Muscle layer of colon (tissue), 2 donors: ENCODE data around the gene CDHR3.

Experiments used
- H3K27ac ChIP-seq: one replicate; pipeline ENCODE4 v1.7.0; 2013; ENCODE audit warnings: low read depth, mild to moderate bottlenecking, low read length, moderate library complexity
- H3K27me3 ChIP-seq, 2 donors: one replicate each; pipeline ENCODE4 v1.7.0; 2013; ENCODE audit warnings: low read length in 2 of 2, mild to moderate bottlenecking in 2 of 2; ENCODE audit not compliant: insufficient read depth in 2 of 2, control insufficient read depth in 1 of 2
- H3K36me3 ChIP-seq: one replicate; pipeline ENCODE4 v1.7.0; 2013; ENCODE audit warnings: mild to moderate bottlenecking, low read length; ENCODE audit not compliant: insufficient read depth
- H3K4me1 ChIP-seq: one replicate; pipeline ENCODE4 v1.7.0; 2013; ENCODE audit warnings: mild to moderate bottlenecking, low read length; ENCODE audit not compliant: insufficient read depth
- H3K4me3 ChIP-seq, 2 donors: one replicate each; pipeline ENCODE4 v1.7.0; 2013; ENCODE audit warnings: low read length in 2 of 2, low read depth in 1 of 2, mild to moderate bottlenecking in 1 of 2, moderate library complexity in 1 of 2
- H3K9ac ChIP-seq: one replicate; pipeline ENCODE4 v1.7.0; 2013; ENCODE audit warnings: low read length
- H3K9me3 ChIP-seq: one replicate; pipeline ENCODE4 v1.7.0; 2013; ENCODE audit warnings: mild to moderate bottlenecking, low read length
- donor health status: abdominal sarcoma.
- donor health status: Adenocarcinoma of cecum.

CDHR3 gene

GRCh38 chr7:106056513-106057203 is 93.6 kb downstream of the CDHR3 start:
- Histone ChIP-seq H3K36me3 (no peaks in the 10 kb centered on the region), H3K4me3 (no peak overlapping the region), H3K9me3 (no peaks in the 10 kb centered on the region), H3K27ac (no peak overlapping the region), H3K27me3 (no peaks in the 10 kb centered on the region), H3K9ac (no peak overlapping the region), H3K4me1 (peaks cover 30% of the 10 kb centered on the region)

GRCh38 chr7:106057204-106057961 is 94.3 kb downstream of the CDHR3 start:
- Histone ChIP-seq H3K4me1 (peaks cover 30% of the 10 kb centered on the region), H3K4me3 (no peak overlapping the region), H3K36me3 (no peaks in the 10 kb centered on the region), H3K27ac (peak overlapping the region; percentile 16), H3K27me3 (no peaks in the 10 kb centered on the region), H3K9ac (no peak overlapping the region), H3K9me3 (no peaks in the 10 kb centered on the region)

- no peak overlapping the region for H3K4me3 ChIP-seq
- H3K27me3 ChIP-seq, result no peaks in the 10 kb centered on the region
- H3K9ac ChIP-seq, result no peak overlapping the region
- no peaks in the 10 kb centered on the region for H3K36me3 ChIP-seq
- no peaks in the 10 kb centered on the region for H3K9me3 ChIP-seq
- H3K4me1 ChIP-seq, result peaks cover 32% of the 10 kb centered on the region
- H3K27ac ChIP-seq, result peak overlapping the region; percentile 78
These were observed 95.2 kb downstream of the CDHR3 start for GRCh38 chr7:106057962-106058927.

GRCh38 chr7:106058928-106059324 is 95.9 kb downstream of the CDHR3 start:
- H3K27ac ChIP-seq, result peak overlapping the region; percentile 78

GRCh38 chr7:106059556-106059955 is 96.5 kb downstream of the CDHR3 start:
- no peaks in the 10 kb centered on the region for H3K36me3 ChIP-seq
- peaks cover 45% of the 10 kb centered on the region for H3K4me1 ChIP-seq
- H3K27me3 ChIP-seq, result no peaks in the 10 kb centered on the region
- H3K9ac ChIP-seq, result no peak overlapping the region
- H3K27ac ChIP-seq, result no peak overlapping the region
- H3K9me3 ChIP-seq, result no peaks in the 10 kb centered on the region
- no peak overlapping the region for H3K4me3 ChIP-seq

More at GRCh38 chr7:106058928-106059324, 95.9 kb downstream of the CDHR3 start:
- no peaks in the 10 kb centered on the region for H3K27me3 ChIP-seq
- no peak overlapping the region for H3K9ac ChIP-seq
- no peaks in the 10 kb centered on the region for H3K9me3 ChIP-seq
- H3K4me3 ChIP-seq, result no peak overlapping the region
- H3K4me1 ChIP-seq, result peaks cover 39% of the 10 kb centered on the region
- H3K36me3 ChIP-seq, result no peaks in the 10 kb centered on the region

GRCh38 chr7:106060394-106060920 is 97.4 kb downstream of the CDHR3 start:
- H3K36me3 ChIP-seq, result no peaks in the 10 kb centered on the region
- no peak overlapping the region for H3K27ac ChIP-seq
- no peak overlapping the region for H3K4me3 ChIP-seq
- no peaks in the 10 kb centered on the region for H3K27me3 ChIP-seq
- H3K4me1 ChIP-seq, result peaks cover 54% of the 10 kb centered on the region
- H3K9ac ChIP-seq, result no peak overlapping the region
- H3K9me3 ChIP-seq, result no peaks in the 10 kb centered on the region

GRCh38 chr7:106061301-106061979 is 98.4 kb downstream of the CDHR3 start:
- Histone ChIP-seq H3K27me3 (no peaks in the 10 kb centered on the region), H3K36me3 (no peaks in the 10 kb centered on the region), H3K9ac (no peak overlapping the region), H3K4me3 (no peak overlapping the region), H3K4me1 (peaks cover 64% of the 10 kb centered on the region), H3K9me3 (no peaks in the 10 kb centered on the region), H3K27ac (no peak overlapping the region)

- Histone ChIP-seq H3K4me3 (no peak overlapping the region), H3K27ac (peak overlapping the region; percentile 9), H3K9ac (no peak overlapping the region), H3K36me3 (no peaks in the 10 kb centered on the region), H3K27me3 (no peaks in the 10 kb centered on the region), H3K9me3 (no peaks in the 10 kb centered on the region), H3K4me1 (peaks cover 66% of the 10 kb centered on the region)
These were observed 98.9 kb downstream of the CDHR3 start for GRCh38 chr7:106062006-106062405.

GRCh38 chr7:106062521-106062931 is 99.5 kb downstream of the CDHR3 start:
- Histone ChIP-seq H3K27me3 (no peaks in the 10 kb centered on the region), H3K36me3 (no peaks in the 10 kb centered on the region), H3K4me1 (peaks cover 66% of the 10 kb centered on the region), H3K9me3 (no peaks in the 10 kb centered on the region), H3K4me3 (no peak overlapping the region), H3K9ac (no peak overlapping the region), H3K27ac (no peak overlapping the region)

GRCh38 chr7:106063024-106063423 is 100.0 kb downstream of the CDHR3 start:
- Histone ChIP-seq H3K9ac (no peak overlapping the region), H3K27me3 (no peaks in the 10 kb centered on the region), H3K9me3 (no peaks in the 10 kb centered on the region), H3K4me3 (no peak overlapping the region), H3K36me3 (no peaks in the 10 kb centered on the region), H3K4me1 (peaks cover 66% of the 10 kb centered on the region), H3K27ac (peak overlapping the region; percentile 87)
